ENCODE results near the gene PLAC9.

The PLAC9 gene

DNA sequence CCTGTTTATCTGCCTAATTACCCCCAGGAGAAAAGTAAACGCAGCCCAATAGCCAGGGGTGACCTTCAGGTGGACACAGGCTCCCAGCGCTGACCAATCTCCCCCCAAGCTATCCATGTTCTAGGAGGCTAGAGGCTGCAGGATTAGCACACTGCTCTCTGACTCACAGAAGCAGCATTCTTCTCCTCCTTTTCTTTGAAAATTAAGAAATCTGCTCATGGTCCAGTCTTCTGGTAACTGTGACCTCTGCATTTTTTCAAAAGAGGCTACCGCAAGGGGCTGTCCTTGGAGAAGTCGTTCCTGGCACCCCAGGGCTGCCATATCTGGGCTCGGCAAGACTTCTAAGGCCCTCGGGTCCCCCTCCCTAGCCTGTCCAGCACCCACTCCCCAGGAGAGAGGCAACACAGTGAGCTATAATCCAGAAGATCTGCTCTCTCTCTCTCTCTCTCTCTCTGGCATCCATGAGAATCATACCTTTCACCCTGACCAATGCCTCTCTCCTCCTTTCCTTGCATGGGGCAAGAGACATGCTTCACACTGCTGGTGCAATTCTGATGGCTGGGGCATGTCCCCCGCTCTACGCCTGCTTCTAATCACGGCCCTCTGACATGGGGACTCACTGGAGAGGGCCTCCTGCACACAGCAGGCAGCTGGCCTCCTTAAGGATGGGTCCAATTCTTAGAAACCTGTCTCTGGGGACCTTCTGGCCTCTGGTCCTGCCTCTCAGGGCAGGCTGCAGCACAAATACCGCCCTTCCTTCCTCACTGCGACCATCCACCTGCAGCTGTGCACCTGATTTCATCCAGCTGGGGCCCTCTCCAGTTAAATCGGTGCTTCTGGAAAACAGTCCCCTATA, 45.5 kb downstream of the PLAC9 start:
- no peak for DNase-seq (ENCODE audit: low read depth)
- no peak overlapping the region for H3K4me3 ChIP-seq (ENCODE audit: low read depth, low read length)
- TF ChIP-seq, protein P1, sequence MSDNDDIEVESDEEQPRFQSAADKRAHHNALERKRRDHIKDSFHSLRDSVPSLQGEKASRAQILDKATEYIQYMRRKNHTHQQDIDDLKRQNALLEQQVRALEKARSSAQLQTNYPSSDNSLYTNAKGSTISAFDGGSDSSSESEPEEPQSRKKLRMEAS (IDR thresholded peaks at IDR 0.05; ENCODE audit: low read depth, low read length): no peak
- no peak for TF ChIP-seq MYC (IDR thresholded peaks at IDR 0.05; ENCODE audit: low read depth, low read length)
- TF ChIP-seq, protein P2, sequence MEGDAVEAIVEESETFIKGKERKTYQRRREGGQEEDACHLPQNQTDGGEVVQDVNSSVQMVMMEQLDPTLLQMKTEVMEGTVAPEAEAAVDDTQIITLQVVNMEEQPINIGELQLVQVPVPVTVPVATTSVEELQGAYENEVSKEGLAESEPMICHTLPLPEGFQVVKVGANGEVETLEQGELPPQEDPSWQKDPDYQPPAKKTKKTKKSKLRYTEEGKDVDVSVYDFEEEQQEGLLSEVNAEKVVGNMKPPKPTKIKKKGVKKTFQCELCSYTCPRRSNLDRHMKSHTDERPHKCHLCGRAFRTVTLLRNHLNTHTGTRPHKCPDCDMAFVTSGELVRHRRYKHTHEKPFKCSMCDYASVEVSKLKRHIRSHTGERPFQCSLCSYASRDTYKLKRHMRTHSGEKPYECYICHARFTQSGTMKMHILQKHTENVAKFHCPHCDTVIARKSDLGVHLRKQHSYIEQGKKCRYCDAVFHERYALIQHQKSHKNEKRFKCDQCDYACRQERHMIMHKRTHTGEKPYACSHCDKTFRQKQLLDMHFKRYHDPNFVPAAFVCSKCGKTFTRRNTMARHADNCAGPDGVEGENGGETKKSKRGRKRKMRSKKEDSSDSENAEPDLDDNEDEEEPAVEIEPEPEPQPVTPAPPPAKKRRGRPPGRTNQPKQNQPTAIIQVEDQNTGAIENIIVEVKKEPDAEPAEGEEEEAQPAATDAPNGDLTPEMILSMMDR (IDR thresholded peaks at IDR 0.05; ENCODE audit: low read depth, low read length): no peak
- no peak for TF ChIP-seq POLR2A (IDR thresholded peaks at IDR 0.05; ENCODE audit: extremely low read depth, insufficient read length)

GRCh38 chr10:80182986-80183385, 50.5 kb downstream of the PLAC9 start:
- no peak overlapping the region for H3K4me3 ChIP-seq (ENCODE audit: low read depth, low read length)
- no peak for DNase-seq (ENCODE audit: low read depth)
- TF ChIP-seq MYC (IDR thresholded peaks at IDR 0.05; ENCODE audit: low read depth, low read length) (no peak), POLR2A (IDR thresholded peaks at IDR 0.05; ENCODE audit: extremely low read depth, insufficient read length) (no peak)
- TF ChIP-seq, protein P1 (IDR thresholded peaks at IDR 0.05; ENCODE audit: low read depth, low read length): no peak
- TF ChIP-seq, protein P2 (IDR thresholded peaks at IDR 0.05; ENCODE audit: low read depth, low read length): no peak

- no peak for TF ChIP-seq MYC (IDR thresholded peaks at IDR 0.05; ENCODE audit: low read depth, low read length)
- TF ChIP-seq POLR2A (IDR thresholded peaks at IDR 0.05; ENCODE audit: extremely low read depth, insufficient read length): no peak
- TF ChIP-seq, protein P1 (IDR thresholded peaks at IDR 0.05; ENCODE audit: low read depth, low read length): no peak
- TF ChIP-seq, protein P2 (IDR thresholded peaks at IDR 0.05; ENCODE audit: low read depth, low read length): no peak
These were observed 50.9 kb downstream of the PLAC9 start for GRCh38 chr10:80183436-80183835.

DNA sequence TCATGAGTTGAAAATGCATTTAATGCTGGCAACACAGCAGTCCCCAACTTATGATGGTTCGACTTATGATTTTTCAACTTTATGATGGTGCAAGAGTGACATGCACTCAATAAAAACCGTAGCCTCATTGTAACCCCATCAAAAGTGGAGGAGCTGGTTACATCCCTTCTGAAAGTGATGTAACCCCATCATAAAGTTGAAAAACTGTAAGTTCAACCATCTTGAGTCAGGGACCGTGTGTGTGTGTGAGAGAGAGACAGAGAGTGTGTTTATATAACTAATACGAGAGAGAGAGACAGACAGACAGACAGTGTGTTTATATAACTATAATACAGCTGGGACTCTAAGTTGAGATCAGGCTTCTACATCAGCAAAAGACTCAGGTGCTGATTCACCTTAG, 51.8 kb downstream of the PLAC9 start:
- TF ChIP-seq, protein P2 (IDR thresholded peaks at IDR 0.05; ENCODE audit: low read depth, low read length): no peak
- TF ChIP-seq MYC (IDR thresholded peaks at IDR 0.05; ENCODE audit: low read depth, low read length) (no peak), POLR2A (IDR thresholded peaks at IDR 0.05; ENCODE audit: extremely low read depth, insufficient read length) (no peak)
- TF ChIP-seq, protein P1 (IDR thresholded peaks at IDR 0.05; ENCODE audit: low read depth, low read length): no peak
- H3K4me3 ChIP-seq (ENCODE audit: low read depth, low read length): no peak overlapping the region
- DNase-seq (ENCODE audit: low read depth): peak; percentile 62

More at GRCh38 chr10:80183436-80183835, 50.9 kb downstream of the PLAC9 start:
- H3K4me3 ChIP-seq (ENCODE audit: low read depth, low read length): no peak overlapping the region
- DNase-seq (ENCODE audit: low read depth): no peak

DNA sequence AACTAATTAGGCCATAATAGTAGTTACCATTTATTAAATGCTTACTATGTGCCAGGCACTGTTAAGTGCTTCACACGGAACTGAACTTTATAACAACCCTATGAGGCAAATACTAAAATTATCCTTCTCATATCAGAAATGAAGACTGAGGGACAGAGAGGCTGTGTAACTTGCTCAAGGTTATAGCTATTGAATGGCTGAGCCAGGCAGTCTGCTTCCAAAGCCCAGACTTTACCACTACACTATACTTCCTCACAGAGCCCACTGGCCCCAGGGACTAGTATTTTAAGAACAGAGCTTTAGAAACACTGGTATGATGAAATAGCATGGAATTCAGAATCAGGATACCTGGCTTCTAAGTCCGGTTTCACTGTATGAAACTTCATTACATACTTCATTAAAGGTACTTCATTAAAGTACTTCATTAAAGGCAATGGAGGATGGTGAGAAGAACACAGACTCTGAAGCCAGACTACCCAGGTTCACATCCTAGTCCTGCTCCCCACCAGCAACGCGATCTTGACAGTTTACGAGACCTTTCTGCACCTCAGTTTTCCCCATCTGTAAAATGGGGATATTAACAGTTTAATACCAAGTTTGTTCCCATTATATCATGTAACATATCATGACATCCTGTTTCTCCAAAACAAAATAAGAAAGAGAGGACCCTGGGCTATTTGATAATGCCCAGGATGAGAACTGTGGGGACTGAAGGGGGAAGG, 53.2 kb downstream of the PLAC9 start:
- TF ChIP-seq, protein P2 (IDR thresholded peaks at IDR 0.05; ENCODE audit: low read depth, low read length): no peak
- no peak for TF ChIP-seq MYC (IDR thresholded peaks at IDR 0.05; ENCODE audit: low read depth, low read length)
- TF ChIP-seq, protein P1 (IDR thresholded peaks at IDR 0.05; ENCODE audit: low read depth, low read length): no peak
- TF ChIP-seq POLR2A (IDR thresholded peaks at IDR 0.05; ENCODE audit: extremely low read depth, insufficient read length): no peak
- peak; percentile 68 for DNase-seq (ENCODE audit: low read depth)
- H3K4me3 ChIP-seq (ENCODE audit: low read depth, low read length): no peak overlapping the region
